ENCODE results near the gene RAD1.

RAD1 gene

DNA sequence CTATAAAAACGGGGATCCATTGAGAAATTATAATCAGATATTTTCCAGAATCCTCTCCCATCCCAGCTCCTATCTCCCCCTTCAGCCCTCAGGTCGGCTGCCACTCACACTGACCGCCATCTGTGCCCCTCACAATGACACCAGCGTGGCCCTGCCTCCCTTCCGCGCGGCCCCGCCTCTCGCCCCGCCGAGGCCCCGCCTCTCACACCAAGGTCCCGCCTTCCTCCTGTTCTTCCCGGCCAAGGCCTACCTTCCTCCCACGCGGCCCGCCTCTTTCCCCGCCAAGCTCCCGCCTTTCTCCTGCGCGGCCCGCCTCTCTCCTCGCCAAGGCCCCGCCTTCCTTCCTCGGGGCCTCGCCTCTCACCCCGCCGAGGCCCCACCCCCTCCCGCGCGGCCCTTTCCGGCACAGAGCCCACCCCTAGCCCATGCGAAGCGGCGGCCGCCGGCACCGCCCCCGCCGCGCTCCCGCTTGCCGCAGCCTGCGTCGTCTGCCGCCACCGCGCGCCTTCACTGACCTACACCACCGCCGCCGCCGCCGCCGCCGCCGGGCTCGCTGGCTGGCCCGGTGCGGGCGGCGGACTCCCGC, 13.9 kb upstream of the RAD1 start, which contains the start of gene DNAJC21:
TSS of gene DNAJC21 (plus strand) at position 426 of the 586 bp plus-strand sequence. CDS start 261 bp downstream, outside the sequence.
- peak; percentile 66 for DNase-seq (ENCODE audit: low read depth, low spot score)
- TF ChIP-seq, protein P1, sequence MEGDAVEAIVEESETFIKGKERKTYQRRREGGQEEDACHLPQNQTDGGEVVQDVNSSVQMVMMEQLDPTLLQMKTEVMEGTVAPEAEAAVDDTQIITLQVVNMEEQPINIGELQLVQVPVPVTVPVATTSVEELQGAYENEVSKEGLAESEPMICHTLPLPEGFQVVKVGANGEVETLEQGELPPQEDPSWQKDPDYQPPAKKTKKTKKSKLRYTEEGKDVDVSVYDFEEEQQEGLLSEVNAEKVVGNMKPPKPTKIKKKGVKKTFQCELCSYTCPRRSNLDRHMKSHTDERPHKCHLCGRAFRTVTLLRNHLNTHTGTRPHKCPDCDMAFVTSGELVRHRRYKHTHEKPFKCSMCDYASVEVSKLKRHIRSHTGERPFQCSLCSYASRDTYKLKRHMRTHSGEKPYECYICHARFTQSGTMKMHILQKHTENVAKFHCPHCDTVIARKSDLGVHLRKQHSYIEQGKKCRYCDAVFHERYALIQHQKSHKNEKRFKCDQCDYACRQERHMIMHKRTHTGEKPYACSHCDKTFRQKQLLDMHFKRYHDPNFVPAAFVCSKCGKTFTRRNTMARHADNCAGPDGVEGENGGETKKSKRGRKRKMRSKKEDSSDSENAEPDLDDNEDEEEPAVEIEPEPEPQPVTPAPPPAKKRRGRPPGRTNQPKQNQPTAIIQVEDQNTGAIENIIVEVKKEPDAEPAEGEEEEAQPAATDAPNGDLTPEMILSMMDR (IDR thresholded peaks at IDR 0.05; ENCODE audit: insufficient read depth, low read length, missing control alignments), result no peak
- H3K4me3 ChIP-seq (ENCODE audit: low read depth, low read length), result peak within 1 kb of the TSS; percentile 91
- CTCF ChIA-PET, result interaction anchor here (1.0 to 2.5 kb wide), 4 partner anchors 11 to 443 kb away, joined by 3 to 15 read pairs (median 6); partner anchors contain the start of genes BRIX1 and RAD1
- POLR2A ChIA-PET, result interaction anchor here (0.7 to 2.1 kb wide), 6 partner anchors 10 to 106 kb away, joined by 3 to 14 read pairs (median 4); partner anchors contain the start of genes BRIX1 and RAD1

DNA sequence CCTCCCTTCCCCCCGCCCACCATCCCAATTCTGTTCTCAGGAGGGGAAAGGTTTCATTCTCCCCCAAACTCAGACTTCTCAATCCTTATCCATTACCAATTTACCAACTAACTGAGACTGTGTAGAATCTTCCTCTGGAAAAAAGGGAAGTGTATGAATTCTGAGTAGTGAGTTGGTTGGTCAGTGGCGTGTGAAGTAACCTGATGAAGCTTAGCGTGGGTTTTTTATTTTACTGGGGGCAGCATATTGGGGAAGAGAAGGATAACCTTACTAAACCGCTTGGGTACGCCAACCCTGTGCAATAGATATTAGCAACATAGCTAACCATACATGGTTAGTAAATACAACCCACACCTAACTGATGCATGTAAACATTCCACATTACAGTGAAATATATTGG, 13.0 kb upstream of the RAD1 start:
- H3K4me3 ChIP-seq (ENCODE audit: low read depth, low read length), result no peak overlapping the region
- ChIA-PET POLR2A (interaction anchor here (1.5 kb wide), 1 partner anchor 12 kb away, joined by 14 read pairs; the partner anchor contains the start of genes BRIX1 and RAD1), CTCF (interaction anchor here (1.6 to 2.5 kb wide), 3 partner anchors 12 to 442 kb away, joined by 3 to 15 read pairs (median 9); partner anchors contain the start of genes BRIX1 and RAD1)
- TF ChIP-seq, protein P1 (IDR thresholded peaks at IDR 0.05; ENCODE audit: insufficient read depth, low read length, missing control alignments), result no peak
- DNase-seq (ENCODE audit: low read depth, low spot score), result no peak

DNA sequence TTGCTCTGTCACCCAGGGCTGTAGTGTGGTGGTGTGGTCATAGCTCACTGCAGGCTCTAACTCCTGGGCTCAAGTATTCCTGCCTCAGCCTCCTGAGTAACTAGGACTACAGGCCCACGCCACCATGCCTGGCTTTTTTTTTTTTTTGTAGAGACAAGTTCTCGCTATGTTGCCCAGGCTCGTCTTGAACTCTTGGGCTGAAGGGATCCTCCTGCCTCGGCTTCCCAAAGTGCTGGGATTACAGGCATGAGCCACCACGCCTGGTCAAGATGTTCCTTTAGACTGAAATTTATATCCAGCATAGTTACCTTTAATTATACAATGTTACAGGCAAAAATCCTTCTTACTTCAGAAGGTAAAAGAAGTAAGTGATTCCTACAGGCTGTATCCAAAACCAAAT, 12.5 kb upstream of the RAD1 start:
- ChIA-PET CTCF (no interaction called here), POLR2A (interaction anchor here (1.5 kb wide), 1 partner anchor 12 kb away, joined by 14 read pairs; the partner anchor contains the start of genes BRIX1 and RAD1)
- DNase-seq (ENCODE audit: low read depth, low spot score), result no peak
- no peak overlapping the region for H3K4me3 ChIP-seq (ENCODE audit: low read depth, low read length)
- TF ChIP-seq, protein P1 (IDR thresholded peaks at IDR 0.05; ENCODE audit: insufficient read depth, low read length, missing control alignments), result no peak

DNA sequence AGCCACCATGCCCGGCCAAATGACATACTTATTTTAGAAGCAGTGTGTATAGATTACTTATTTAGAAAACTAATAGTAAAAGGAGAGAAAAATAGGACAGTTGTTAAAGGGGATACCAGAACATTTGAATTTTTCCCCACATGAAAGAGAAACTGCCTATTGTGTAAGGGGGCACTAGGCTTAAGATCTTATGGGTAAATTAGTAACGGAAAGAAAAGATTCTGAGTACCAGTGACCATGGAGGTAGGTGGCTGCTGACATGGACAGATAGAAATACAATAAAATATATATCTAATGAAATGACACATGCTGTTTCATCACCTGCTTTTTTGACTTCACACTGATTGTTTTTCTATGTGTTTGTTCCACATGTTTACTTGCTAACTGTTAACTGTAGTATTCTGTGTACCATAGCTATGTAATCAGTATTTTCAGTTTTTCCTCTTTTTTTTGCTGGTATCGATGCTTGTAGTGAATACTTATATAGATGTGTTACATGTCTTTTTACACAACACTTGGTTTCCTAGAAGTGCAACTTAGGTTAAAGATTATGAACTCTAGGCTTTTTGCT, 11.1 kb upstream of the RAD1 start:
- no peak overlapping the region for H3K4me3 ChIP-seq (ENCODE audit: low read depth, low read length)
- no peak for DNase-seq (ENCODE audit: low read depth, low spot score)
- TF ChIP-seq, protein P1 (IDR thresholded peaks at IDR 0.05; ENCODE audit: insufficient read depth, low read length, missing control alignments), result no peak
- CTCF ChIA-PET, result no interaction called here
- POLR2A ChIA-PET, result no interaction called here

DNA sequence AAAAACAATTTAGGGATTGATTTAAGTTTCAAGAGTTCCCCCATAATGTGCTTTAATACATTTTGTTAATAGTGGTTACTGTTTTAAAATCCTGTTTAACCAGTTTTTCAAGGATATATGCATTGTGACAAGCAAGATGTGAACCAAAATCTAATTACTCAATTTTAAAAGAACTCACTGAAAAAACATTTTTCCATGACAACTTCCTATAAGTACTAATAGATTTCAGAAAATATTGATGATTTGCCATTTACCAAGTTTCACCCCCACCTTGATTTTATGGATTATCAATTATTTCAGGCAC, 9.1 kb upstream of the RAD1 start:
- POLR2A ChIA-PET, result interaction anchor here (1.5 kb wide), 1 partner anchor 9 kb away, joined by 11 read pairs; the partner anchor contains the start of genes BRIX1 and RAD1
- no peak overlapping the region for H3K4me3 ChIP-seq (ENCODE audit: low read depth, low read length)
- TF ChIP-seq, protein P1 (IDR thresholded peaks at IDR 0.05; ENCODE audit: insufficient read depth, low read length, missing control alignments), result no peak
- CTCF ChIA-PET, result interaction anchor here (1.1 to 1.3 kb wide), 3 partner anchors 26 to 448 kb away, joined by 3 to 5 read pairs (median 4); no protein-coding TSS in a partner anchor
- DNase-seq (ENCODE audit: low read depth, low spot score), result no peak
